GM12874 (cell line): ENCODE data around the gene LIX1L.

Experiments used
- CTCF ChIP-seq: IDR thresholded peaks from 2 replicates; pipeline ENCODE4 v1.5.1; 2011; ENCODE audit warnings: low read depth, mild to moderate bottlenecking, control low read depth, low read length, moderate library complexity; ENCODE audit not compliant: insufficient read depth

Gene LIX1L

DNA sequence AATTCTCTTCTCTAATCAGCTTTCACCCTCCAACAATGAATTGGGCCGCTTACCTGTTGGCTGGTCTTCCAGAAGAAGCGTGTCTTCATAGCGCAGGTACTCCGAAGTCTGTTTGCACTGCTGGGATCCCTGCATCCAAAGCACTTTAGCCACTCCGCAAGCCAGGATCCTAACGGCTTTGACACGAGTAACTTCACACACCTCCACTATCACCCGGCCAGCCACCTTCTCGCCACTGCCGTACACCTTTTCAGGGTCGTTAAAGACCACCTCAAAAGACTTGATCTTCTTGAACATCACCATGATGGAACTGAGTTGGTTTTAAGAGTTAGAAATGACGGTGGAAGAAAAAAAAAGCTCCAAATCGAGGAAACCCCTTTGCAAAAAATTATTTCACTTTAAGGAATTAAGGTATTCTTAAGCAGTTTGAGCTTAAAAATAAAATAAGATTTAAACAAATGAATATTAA, 38.2 kb upstream of the LIX1L start:
- no peak for TF ChIP-seq CTCF

GRCh38 chr1:145995148-145995881, 37.5 kb upstream of the LIX1L start:
- no peak for TF ChIP-seq CTCF

- TF ChIP-seq CTCF: no peak
Measured at GRCh38 chr1:145994391-145995120, 36.7 kb upstream of the LIX1L start.

- TF ChIP-seq CTCF: no peak
Measured at GRCh38 chr1:145993618-145994390, 36.0 kb upstream of the LIX1L start.

GRCh38 chr1:145992958-145993617, 35.3 kb upstream of the LIX1L start:
- TF ChIP-seq CTCF: no peak

DNA sequence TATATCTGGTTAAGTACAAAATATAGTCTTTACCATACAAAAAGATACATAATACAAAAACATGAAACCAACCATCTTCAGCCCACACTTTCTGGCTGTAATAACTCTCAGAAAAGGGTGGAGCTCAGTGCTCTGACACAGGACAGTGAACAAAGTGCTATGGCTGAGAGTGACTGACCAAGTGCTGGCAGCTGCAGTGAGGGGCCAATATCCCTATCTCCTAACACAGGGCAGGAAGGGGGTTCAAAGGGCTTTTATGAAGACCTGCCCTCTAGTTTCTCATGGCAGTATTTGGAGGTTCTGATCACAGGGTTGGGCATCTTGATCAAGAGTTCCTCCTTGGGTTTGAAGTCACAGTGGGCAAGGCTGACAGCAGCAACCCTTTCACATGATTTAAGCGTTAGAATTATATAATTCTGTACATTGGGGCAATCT, 34.7 kb upstream of the LIX1L start:
- TF ChIP-seq CTCF: no peak
